HG03108 (cell line): ENCODE measurements around the gene CREB3L2.
"Not testable (repeated sequence)": the region's sequence is repeated elsewhere in the genome, so short reads cannot be mapped to it uniquely, and the experiment has no call there.

ENCODE experiments used
- ATAC-seq: cut with Tn5 transposase; IDR thresholded peaks from one replicate; pipeline ENCODE4 v1.9.1; 2021; ENCODE audit warnings: moderate library complexity; ENCODE audit not compliant: unreplicated experiment

The CREB3L2 gene

DNA sequence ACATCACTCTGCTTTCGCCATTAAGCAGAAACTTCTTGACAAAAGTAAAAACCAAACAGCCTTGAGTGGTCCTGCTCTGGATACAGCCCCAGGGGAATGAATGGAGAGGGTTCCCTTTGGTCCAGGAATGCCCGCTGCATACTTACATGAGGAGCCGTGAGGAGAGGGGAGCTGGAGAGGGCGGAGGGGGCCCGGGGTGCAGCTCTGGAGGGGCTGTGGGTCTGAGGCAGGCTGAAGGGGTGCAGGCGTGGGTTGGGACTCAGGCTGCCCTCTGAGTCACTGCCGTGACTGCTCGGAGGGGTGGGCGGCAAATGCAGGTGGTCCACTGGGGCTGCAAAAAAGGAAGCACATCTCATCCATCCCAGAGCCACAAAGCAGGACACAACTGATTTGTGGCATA is 93.8 kb downstream of the CREB3L2 start:
- no peak for ATAC-seq

- ATAC-seq: not testable (repeated sequence)
These were observed 95.2 kb downstream of the CREB3L2 start for GRCh38 chr7:137906636-137907035.

DNA sequence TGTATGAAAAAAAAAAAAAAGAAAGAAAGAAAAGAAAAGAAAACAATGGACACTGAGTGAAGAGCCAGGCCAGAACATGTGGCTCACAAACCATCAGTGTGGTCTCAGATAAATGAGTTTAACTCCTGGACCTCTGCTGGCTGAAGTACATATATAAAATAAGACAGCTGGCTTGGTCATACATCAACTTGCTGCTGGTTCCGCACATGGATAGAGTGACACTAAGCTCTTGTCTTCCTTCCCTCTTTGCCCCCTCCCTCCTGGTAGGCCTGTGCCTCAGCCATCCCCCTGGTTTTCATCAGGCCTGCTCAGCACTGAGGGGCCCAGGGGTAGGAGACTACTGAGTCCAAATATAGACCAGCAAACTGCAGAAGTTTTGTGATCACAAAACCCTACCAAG is 97.1 kb downstream of the CREB3L2 start:
- ATAC-seq: no peak

DNA sequence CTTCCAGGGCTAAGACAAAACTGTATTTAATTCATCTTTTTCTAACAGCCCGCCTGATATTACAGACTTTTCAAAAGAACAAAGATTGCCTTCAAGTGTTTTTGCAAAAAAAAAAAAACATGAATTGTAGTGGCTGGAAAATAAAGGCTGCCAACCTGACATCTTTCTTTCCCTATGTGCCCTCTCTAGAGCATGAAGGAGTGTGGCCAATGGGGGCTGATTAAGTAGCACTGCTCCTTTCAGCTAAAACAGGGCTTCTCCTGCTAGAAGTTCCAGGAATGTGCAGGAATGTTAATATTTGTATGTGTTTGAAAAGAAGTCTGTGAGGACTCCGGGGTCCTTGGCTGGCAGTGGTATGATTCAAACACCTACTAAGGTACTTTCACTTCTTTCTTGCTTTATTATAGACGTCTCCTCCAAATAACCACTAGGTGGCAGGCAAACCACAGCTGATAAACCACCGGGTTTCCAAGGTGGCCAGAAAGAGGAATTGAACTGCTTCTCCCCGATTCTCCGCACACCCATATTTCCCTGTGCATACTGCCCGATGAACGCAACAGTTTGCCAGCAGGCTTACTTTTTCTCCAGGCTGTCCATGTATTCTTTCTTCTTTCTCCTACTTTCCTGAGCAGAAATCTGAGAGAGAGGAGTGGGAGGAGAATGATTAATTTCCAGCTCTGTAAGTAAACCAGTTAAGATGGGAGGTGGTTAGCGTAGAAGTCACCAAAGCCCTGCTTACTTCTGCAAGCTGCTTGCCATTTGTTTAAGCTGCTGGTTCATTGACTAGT is 98.3 kb downstream of the CREB3L2 start:
- peak; percentile 64 for ATAC-seq

GRCh38 chr7:137900137-137900536 is 101.7 kb downstream of the CREB3L2 start:
- ATAC-seq: no peak

GRCh38 chr7:137898839-137899721 is 102.8 kb downstream of the CREB3L2 start:
- peak; percentile 58 for ATAC-seq

GRCh38 chr7:137895301-137896221 is 106.3 kb downstream of the CREB3L2 start:
- peak; percentile 68 for ATAC-seq

DNA sequence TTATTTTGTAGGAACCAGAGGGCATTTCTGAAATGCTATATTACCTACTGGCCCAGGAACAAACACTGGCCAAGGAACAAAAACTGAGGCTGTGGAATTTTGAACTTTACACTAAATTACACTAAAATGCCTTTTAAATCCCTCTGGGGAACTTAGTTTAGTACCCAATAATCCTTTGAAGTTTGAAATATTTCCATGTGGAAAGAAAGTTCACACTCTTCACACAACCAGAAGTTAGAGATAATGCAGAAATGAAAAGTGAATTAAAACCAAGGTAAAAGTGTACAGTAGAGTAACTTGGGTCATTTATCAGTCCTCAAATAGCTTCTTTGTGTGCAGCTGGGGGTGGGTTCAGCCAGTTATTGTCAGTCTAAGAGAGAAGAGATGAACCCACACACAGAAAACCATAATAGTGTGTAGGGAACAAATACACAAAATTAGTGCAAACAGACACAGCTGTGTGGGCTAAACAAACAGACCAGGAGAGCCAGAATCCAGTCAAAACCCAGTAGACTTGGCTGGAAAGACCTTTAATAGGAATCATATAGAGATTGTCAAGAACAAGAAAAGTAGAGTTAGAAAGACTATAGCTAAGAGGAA is 108.6 kb downstream of the CREB3L2 start:
- ATAC-seq: no peak

DNA sequence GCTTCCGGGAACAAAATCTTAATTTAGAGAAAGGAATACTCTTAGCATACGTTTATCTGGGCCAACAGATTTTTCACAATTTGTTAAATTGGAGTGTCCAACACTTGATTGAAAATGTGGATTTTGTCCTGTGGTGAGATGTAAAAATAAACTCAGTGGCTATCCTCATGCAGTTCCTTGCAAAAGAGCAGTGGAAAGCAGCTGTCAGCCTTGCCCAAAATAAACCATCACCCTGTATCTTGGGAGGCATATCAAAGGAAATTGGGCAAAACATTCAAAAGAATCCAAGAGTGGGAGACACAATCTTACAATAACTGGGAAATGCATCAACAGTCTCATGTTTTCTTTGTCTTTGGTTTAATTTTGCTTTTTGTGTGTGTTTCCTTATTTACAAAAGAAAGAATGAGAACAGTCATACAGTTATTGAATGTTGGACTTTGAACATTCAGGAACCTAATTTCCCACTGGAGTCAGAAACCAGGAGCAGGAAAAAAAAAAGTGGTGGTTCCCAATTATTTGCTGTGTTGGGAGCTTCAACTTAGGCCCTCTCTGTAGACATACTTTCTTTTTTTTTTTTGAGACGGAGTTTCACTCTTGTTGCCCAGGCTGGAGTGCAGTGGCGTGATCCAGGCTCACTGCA is 110.8 kb downstream of the CREB3L2 start:
- no peak for ATAC-seq

DNA sequence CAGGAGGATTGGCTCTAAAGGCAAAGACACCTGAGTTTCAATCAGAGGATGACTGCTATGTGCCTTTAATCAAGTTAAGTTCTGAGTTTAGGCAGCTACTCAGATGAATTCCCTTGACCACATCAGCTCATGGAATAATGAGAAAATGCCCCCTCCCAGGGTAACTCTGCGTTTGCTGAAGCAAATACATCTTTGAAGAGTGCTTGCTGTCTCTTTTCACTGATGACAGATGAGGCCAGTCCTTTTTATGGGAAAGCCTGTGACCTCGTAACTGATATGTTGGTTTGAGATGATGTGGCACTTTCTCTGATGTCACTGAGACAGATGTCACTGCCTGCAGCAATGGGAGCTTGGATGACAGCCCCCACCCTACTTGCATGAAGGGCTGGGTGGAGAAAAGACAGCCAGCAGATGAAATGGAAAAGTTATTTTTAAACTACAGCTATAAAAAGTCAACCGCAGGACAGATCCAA is 111.4 kb downstream of the CREB3L2 start:
- no peak for ATAC-seq

GRCh38 chr7:137888241-137888640 is 113.6 kb downstream of the CREB3L2 start:
- no peak for ATAC-seq

DNA sequence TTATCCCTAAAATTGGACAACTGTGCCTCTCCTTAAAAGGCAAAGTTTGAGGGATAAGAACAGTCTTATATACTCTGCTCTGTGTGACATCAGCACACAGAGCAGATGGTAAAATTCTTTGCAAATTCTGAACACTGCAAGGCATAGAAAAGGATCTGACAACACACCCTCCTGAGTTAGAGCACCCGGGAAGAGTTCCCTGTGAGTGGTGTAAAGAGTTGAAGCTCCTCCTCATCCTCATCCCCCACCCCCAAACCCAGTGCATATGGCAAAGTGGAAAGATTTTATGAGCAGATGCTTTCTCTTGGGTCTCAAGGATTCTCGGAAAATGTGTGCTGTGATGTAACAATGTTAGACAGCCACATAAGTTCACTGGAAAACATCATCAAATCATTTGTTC is 115.1 kb downstream of the CREB3L2 start:
- no peak for ATAC-seq

DNA sequence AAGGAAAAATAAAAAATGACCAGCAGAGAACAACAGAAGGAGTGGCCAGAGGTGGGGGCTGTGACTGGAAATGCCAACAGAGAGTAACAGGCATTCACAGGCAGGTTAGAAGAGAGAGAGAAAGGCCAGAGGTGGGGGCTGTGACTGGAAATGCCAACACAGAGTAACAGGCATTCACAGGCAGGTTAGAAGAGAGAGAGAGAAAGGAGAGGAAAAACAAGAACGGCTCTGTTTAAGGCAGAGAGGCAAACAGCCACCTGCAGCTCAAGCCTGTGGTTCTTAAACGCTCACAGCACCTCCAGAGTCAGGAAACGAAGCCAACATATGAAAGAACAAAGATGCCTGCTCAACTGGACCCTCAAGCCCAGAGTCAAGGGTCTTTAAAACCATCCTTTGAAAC is 115.6 kb downstream of the CREB3L2 start:
- no peak for ATAC-seq

DNA sequence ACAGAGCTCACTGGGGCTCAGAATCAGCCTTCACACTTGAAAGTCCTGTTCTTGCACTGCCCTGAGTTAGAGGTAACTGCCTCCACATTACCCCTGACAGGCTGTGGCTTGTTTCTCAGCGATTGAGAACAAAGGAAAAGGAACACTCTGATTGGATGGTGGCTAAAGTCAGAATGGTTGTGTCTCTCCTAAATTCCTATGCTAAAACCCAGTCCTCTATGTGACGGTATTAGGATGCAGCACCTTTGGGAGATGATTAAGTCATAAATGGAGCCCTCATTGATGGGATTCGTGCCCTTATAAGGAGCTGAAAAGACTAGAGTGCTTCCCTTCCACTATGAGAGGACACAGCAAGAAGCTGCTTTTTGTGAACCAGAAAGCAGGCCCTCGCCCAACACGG is 116.2 kb downstream of the CREB3L2 start:
- no peak for ATAC-seq

- no peak for ATAC-seq
These were observed 119.1 kb downstream of the CREB3L2 start for GRCh38 chr7:137882806-137883205.

DNA sequence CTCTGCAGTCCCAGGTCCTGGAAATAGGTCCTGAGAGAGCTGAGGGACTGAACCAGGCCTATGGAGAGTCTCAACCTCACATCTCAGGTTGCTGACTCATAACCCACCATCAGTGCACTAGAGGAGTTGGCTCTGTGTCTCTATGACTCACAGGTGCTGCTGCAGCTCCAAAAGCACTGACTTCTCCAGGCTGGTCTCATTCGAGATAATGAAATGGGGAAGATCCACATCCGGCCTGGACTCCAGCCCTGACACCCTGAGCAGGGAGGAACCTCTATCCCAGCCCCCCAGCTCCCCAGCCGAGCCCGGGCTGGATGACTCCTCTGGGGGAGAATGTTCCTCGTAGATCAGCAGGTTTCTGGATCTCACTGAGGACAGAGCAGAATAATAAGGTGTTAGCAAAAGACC is 119.6 kb downstream of the CREB3L2 start:
- peak; percentile 85 for ATAC-seq

DNA sequence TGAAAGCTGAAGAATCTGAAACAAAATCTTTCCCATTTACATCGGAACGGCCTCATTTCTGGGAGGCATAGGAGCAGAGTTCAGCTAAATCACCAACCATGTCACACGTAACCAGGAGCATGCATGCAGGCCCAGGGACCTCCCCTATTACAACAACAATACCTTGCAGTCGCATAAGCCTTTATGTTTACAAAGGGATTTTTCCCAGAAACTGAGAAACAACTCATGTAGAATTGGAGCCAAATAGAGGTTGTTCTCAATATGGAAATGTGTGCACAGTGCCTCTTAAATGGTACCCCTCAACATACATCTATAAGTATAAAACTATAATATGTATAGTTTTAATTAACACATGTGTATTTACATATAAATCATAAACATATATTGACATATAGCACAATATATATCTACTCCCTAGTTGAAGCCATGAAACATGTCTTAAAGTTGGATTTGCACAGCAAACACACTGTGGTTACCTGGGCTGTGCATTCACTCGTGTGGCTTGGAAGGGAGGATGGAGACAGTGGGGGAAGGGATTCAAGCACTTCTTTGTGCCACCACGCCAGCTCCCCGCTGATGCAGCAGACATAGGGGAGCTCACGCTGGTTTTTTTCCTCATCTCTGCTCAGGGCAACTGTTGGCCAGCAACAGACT is 120.2 kb downstream of the CREB3L2 start:
- ATAC-seq: no peak

DNA sequence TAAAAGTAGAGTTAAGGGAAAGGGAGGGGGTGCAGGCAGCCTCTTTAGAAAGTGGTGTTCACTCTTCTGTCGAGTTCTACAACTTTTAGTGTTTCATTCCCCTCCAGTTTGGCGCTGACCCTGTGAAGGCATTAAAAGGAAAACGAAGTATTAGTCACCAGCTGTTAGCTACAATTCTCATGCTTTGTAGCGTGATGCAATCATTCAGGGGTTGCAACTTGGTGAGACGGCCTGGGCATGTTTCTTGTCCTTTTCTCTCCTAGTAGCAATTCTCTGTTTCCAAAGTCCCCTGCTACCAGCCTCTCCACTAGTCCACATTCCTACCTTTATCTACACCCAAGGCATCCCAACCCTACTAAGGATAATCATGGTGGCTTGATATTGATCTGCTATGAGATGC is 121.5 kb downstream of the CREB3L2 start:
- no peak for ATAC-seq

DNA sequence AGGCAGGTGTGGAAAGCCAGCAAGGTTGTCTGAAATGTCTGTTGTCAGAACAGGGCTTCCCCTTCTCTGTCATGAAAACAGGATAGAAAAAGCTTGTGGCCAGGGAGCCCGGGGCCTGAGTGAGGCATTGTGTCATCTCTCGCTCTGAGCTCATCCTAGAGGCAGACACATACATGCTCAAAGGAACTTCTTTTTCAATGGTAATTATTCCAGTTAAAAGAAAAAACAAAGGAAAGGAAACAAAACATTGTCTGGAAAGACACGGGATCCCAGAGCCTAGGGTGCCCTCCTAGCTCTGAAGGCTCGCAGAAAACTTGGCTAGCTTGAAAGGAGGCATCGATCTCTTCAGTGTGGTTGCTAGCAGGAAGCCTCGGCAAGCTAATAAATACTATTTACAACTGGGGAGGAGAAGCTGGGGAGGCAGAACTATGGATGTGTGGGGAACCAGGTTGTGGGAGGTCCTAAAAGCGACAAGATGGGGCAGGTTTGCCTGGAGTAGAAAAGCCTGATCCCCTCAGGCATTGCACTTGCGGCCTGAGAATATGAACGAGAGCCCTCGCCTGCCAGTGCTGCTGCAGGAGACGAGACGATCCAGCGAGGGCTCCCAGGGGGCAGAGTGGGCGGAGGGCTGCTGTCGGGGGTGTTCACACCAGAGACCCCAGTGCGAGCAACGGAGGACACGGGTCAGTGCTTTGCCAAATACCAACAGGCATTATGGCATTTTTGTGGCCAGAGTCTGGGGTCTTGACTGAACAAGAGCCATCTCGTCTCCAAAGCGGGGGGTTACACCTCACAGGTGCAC is 122.3 kb downstream of the CREB3L2 start:
- ATAC-seq: no peak
